ENCODE measurements around the gene TBC1D7.

TBC1D7 gene

DNA sequence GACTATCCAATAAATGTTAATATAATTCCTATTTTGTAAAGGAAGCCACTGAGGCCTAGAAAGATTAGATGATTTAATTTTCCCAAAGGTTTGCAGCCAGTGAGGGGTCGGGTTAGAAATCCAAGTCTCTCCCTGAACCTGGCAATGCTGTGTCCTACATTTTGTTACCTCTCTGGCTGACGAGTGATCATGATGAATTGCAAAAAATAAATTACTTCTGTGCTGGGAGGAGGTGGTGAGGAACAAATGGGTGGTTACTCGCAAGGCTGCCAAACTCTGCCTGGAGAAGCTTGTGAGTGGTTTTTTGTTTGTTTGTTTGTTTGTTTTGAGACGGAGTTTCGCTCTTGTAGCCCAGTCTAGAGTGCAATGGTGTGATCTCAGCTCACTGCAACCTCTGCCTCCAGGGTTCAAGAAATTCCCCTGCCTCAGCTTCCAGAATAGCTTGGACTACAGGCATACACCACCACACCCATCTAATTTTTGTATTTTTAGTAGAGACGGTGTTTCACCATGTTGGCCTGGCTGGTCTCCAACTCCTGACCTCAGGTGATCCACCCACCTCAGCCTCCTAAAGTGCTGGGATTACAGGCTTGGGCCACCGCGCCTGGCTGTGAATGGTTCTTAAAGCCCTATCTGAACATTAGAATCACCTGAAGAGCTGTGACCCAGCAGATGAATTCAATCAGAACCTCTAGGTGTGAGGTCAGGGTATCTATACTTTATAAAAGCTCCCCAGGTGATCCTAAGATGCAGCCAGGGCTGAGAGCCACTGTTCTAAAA, 20.2 kb upstream of the TBC1D7 start:
- TF ChIP-seq, protein P1, sequence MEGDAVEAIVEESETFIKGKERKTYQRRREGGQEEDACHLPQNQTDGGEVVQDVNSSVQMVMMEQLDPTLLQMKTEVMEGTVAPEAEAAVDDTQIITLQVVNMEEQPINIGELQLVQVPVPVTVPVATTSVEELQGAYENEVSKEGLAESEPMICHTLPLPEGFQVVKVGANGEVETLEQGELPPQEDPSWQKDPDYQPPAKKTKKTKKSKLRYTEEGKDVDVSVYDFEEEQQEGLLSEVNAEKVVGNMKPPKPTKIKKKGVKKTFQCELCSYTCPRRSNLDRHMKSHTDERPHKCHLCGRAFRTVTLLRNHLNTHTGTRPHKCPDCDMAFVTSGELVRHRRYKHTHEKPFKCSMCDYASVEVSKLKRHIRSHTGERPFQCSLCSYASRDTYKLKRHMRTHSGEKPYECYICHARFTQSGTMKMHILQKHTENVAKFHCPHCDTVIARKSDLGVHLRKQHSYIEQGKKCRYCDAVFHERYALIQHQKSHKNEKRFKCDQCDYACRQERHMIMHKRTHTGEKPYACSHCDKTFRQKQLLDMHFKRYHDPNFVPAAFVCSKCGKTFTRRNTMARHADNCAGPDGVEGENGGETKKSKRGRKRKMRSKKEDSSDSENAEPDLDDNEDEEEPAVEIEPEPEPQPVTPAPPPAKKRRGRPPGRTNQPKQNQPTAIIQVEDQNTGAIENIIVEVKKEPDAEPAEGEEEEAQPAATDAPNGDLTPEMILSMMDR (conservative IDR thresholded peaks at IDR 0.05) = no peak
- no peak for TF ChIP-seq ZFX (IDR thresholded peaks at IDR 0.05)

DNA sequence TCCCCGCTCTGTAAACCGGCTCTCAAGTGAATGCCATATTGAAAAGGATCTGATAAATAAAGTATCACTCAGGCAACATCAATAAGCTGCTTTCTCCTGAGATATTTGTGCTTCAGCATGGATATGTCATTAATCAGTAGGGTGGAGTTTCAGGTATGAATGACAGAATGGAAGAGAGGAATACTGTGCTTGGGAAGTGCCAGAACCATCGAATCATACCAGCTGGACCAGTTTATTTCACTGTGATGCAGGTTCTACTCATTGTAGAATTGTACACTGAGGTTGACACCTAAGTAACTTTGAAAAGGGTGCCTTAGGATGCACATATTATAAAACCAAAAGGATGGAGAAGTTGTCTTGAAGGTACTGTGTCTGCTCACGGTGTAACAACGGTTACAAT, 17.9 kb upstream of the TBC1D7 start:
- no peak overlapping the region for H3K27ac ChIP-seq
- TF ChIP-seq, protein P1 (conservative IDR thresholded peaks at IDR 0.05) = no peak
- TF ChIP-seq ZFX (IDR thresholded peaks at IDR 0.05) = no peak

More for the DNA sequence above, 20.2 kb upstream of the TBC1D7 start:
- H3K27ac ChIP-seq = no peak overlapping the region

DNA sequence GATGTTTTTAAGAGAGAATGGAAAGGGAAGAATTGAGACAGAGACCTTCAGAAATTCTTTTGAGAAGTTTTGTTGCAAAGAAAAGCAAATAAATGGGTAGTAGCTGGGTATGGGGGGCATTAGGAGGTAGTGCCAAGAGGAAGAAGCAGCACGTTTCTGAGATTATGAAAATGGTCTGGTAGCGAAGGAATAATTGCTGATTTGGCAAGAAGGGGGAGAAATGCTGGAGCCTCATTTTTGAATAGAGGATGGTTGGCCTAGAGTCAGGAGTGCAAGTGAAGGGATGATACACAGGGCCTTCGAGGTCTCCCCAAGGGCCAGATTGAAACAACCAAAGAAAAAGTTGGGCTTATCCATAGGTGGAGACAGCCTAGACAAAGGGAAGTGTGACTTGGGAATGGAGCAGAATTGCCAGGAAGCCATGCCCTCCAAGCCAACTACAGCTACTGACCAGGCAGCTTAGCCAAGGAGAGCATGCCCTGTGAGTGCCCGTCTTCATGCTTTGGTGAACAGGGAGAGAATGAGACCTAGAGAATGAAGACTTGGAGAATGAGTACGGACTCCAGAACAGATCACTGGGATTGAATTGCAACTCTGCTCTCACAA, 14.2 kb upstream of the TBC1D7 start:
- no peak overlapping the region for H3K27ac ChIP-seq
- no peak for TF ChIP-seq ZFX (IDR thresholded peaks at IDR 0.05)
- TF ChIP-seq, protein P1 (conservative IDR thresholded peaks at IDR 0.05) = no peak

GRCh38 chr6:13339863-13340630, 11.7 kb upstream of the TBC1D7 start:
- TF ChIP-seq, protein P1 (conservative IDR thresholded peaks at IDR 0.05) = no peak
- TF ChIP-seq ZFX (IDR thresholded peaks at IDR 0.05) = no peak

DNA sequence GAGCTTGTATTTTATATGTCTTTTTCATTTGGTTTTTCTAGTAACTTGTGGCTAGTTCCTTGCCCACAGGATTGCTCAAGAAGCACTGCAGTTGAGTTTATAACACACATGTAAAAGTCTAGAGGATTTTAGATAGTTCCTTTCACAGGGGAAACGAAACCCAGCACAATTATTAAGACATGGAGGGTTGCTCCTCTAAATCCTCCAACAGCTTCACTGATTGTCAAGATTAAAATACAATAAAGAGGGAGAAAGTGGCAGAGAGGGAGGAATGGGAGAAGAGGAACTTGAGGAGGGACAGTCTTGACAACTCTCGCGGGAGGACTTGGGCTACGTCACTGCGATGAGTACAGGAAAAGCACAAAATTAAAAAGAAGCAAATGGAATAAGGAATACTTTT, 9.7 kb upstream of the TBC1D7 start:
- H3K27ac ChIP-seq = no peak overlapping the region
- TF ChIP-seq, protein P1 (conservative IDR thresholded peaks at IDR 0.05) = no peak
- no peak for TF ChIP-seq ZFX (IDR thresholded peaks at IDR 0.05)

More at GRCh38 chr6:13339863-13340630, 11.7 kb upstream of the TBC1D7 start:
- H3K27ac ChIP-seq = no peak overlapping the region

- TF ChIP-seq ZFX (IDR thresholded peaks at IDR 0.05) = no peak
- TF ChIP-seq, protein P1 (conservative IDR thresholded peaks at IDR 0.05) = peak; percentile 92
- no peak overlapping the region for H3K27ac ChIP-seq
Observed at GRCh38 chr6:13336553-13336952, 8.2 kb upstream of the TBC1D7 start.

GRCh38 chr6:13334953-13335352, 6.6 kb upstream of the TBC1D7 start:
- TF ChIP-seq, protein P1 (conservative IDR thresholded peaks at IDR 0.05) = no peak
- TF ChIP-seq ZFX (IDR thresholded peaks at IDR 0.05) = no peak
- no peak overlapping the region for H3K27ac ChIP-seq

Measured in C4-2B (cell line).